B cell (primary cell): Measurements from ENCODE around the gene CBX5. TPM values are rescaled to one million over a fixed set of nuclear protein-coding genes. Genes with fewer than 3 reads are reported as not detected.

Source experiments
- ATAC-seq: fragments of 200-7000 bp; cut with Tn5 transposase; one replicate; pipeline ENCODE4 v1.10.0; 2021; ENCODE audit warnings: low read depth, mild to moderate bottlenecking, moderate number of reproducible peaks, moderate library complexity
- CTCF ChIA-PET: fragments of 350-600 bp; sonication (Branson Sonifier 250); formaldehyde crosslinking; loops from one replicate; lab custom pipeline; 2021; ENCODE audit warnings: antibody characterized with exemption, inconsistent platforms; lab: Charles Lee
- POLR2A ChIA-PET: fragments of 350-600 bp; sonication (Branson Sonifier 250); formaldehyde crosslinking; loops from one replicate; lab custom pipeline; 2021; ENCODE audit warnings: antibody characterized with exemption; lab: Charles Lee
- DNase-seq: peaks from one replicate; pipeline ENCODE4 v3.0.0; 2013
- H2AFZ ChIP-seq: 2 replicates; pipeline ENCODE4 v1.6.1; 2012; ENCODE audit warnings: mild to moderate bottlenecking, low read depth, low read length; ENCODE audit not compliant: insufficient read depth, poor library complexity, severe bottlenecking
- H3K27ac ChIP-seq, 2 donors: 1 replicate in 1 of 2; 2 replicates in 1 of 2; pipeline ENCODE4 v1.5.1; 2012 to 2013; ENCODE audit warnings: low read length in 2 of 2, mild to moderate bottlenecking in 2 of 2, moderate library complexity in 1 of 2
- H3K27me3 ChIP-seq, 4 experiments: fragments of 200-600 bp in 1 of 4; sonication (generic) in 1 of 4; replicated peaks in 1 of 4; 1 replicate in 2 of 4; 2 replicates in 2 of 4; pipeline versions ENCODE4 v1.6.1 to v1.7.0; 2013 to 2016; ENCODE audit warnings: low read length in 3 of 4, mild to moderate bottlenecking in 2 of 4, mixed read lengths in 1 of 4, moderate library complexity in 1 of 4; ENCODE audit not compliant: insufficient read depth in 4 of 4, control insufficient read depth in 3 of 4; ENCODE audit errors: control extremely low read depth in 1 of 4
- H3K36me3 ChIP-seq, 2 experiments: replicated peaks in 1 of 2; 1 replicate in 1 of 2; 2 replicates in 1 of 2; pipeline versions ENCODE4 v1.6.1 to v1.7.1; 2013; ENCODE audit warnings: low read length in 1 of 2; ENCODE audit not compliant: insufficient read depth in 2 of 2, control insufficient read depth in 1 of 2; ENCODE audit errors: control extremely low read depth in 1 of 2, extremely low read depth in 1 of 2
- H3K4me1 ChIP-seq, 2 donors: fragments of 200-600 bp in 1 of 2; sonication (generic) in 1 of 2; 1 replicate in 1 of 2; 2 replicates in 1 of 2; pipeline versions ENCODE4 v1.5.1 to v1.6.1; 2013 to 2017; ENCODE audit warnings: low read length in 2 of 2; ENCODE audit not compliant: control insufficient read depth in 2 of 2, insufficient read depth in 2 of 2
- H3K4me2 ChIP-seq: replicated peaks from 2 replicates; pipeline ENCODE3; 2012; ENCODE audit warnings: mild to moderate bottlenecking, low read depth, low read length; ENCODE audit not compliant: poor library complexity, severe bottlenecking
- H3K4me3 ChIP-seq, 5 experiments: fragments of 200-600 bp in 1 of 5; sonication (generic) in 1 of 5; 1 replicate in 3 of 5; 2 replicates in 2 of 5; pipeline versions ENCODE4 v1.5.1 to v1.7.0; 2011 to 2016; ENCODE audit warnings: low read length in 4 of 5, mild to moderate bottlenecking in 4 of 5, low read depth in 2 of 5, control low read depth in 1 of 5, moderate library complexity in 1 of 5; ENCODE audit not compliant: insufficient read depth in 1 of 5; ENCODE audit errors: control extremely low read depth in 1 of 5, extremely low read depth in 1 of 5
- H3K79me2 ChIP-seq: fragments of 200-600 bp; sonication (generic); one replicate; pipeline ENCODE4 v1.6.0; 2016; ENCODE audit warnings: low read length; ENCODE audit not compliant: control insufficient read depth, insufficient read depth
- H3K9ac ChIP-seq: fragments of 200-600 bp; sonication (generic); 2 replicates; pipeline ENCODE4 v1.6.1; 2017; ENCODE audit warnings: mild to moderate bottlenecking, low read length, moderate library complexity
- H3K9me3 ChIP-seq, 3 donors: one replicate each; pipeline versions ENCODE4 v1.6.1 to v1.7.1; 2013; ENCODE audit warnings: low read length in 2 of 3; ENCODE audit not compliant: control insufficient read depth in 2 of 3, insufficient read depth in 1 of 3; ENCODE audit errors: control extremely low read depth in 1 of 3
- H4K20me1 ChIP-seq: 2 replicates; pipeline ENCODE4 v1.6.0; 2012; ENCODE audit warnings: mild to moderate bottlenecking, low read length; ENCODE audit not compliant: insufficient read depth, control insufficient read depth, poor library complexity, severe bottlenecking
- H3K27ac Mint-ChIP-seq: one replicate; pipeline ENCODE4 v1.8.0; 2021; ENCODE audit warnings: mixed read lengths
- H3K27me3 Mint-ChIP-seq: one replicate; pipeline ENCODE4 v1.8.0; 2021; ENCODE audit warnings: mixed read lengths
- H3K4me1 Mint-ChIP-seq: one replicate; pipeline ENCODE4 v1.8.0; 2021; ENCODE audit warnings: mixed read lengths
- H3K4me3 Mint-ChIP-seq: one replicate; pipeline ENCODE4 v1.8.0; 2021; ENCODE audit warnings: mixed read lengths
- H3K9me3 Mint-ChIP-seq: one replicate; pipeline ENCODE4 v1.8.0; 2022; ENCODE audit warnings: mixed read lengths; ENCODE audit not compliant: insufficient read depth
- CTCF ChIP-seq: fragments of 200-600 bp; IDR thresholded peaks from one replicate; pipeline ENCODE4 v1.8.0; 2022; ENCODE audit warnings: antibody characterized with exemption, mild to moderate bottlenecking
- EZH2 ChIP-seq: IDR thresholded peaks from 2 replicates; pipeline ENCODE4 v1.6.1; 2012; ENCODE audit warnings: borderline replicate concordance, low read depth, mild to moderate bottlenecking, moderate library complexity, low read length; ENCODE audit not compliant: insufficient read depth, poor library complexity, severe bottlenecking
- WGBS: methylation state at CpG from one replicate; pipeline ENCODE4 v1.1.5; 2013; ENCODE audit warnings: missing lambda C conversion rate; ENCODE audit not compliant: insufficient coverage; 5-methylcytosine and 5-hydroxymethylcytosine counted together
- intact Hi-C: fragments of 100-400 bp; cut with micrococcal nuclease; formaldehyde crosslinking; loops from one replicate; pipeline ENCODE4 v1.10.0; 2022
- polyA plus RNA-seq: library from polyadenylated mRNA; depleted of rRNA; stranded (reverse); fragments of >200 nt; gene quantifications from 2 replicates; pipeline ENCODE4 v1.2.3, GENCODE V29; 2012
- total RNA-seq, 2 donors: library from RNA; stranded (reverse); fragments of 120-200 nt in 1 of 2; gene quantifications; 1 replicate in 1 of 2; 2 replicates in 1 of 2; pipeline versions ENCODE4 v1.2.3 to v1.2.4, GENCODE V29; 2013 to 2022

The CBX5 gene
- total and polyA plus RNA-seq, 2 donors (not counting 1 experiment from before 2014, with no cell fraction given), result 10.5 to 66.2 TPM

GRCh38 chr12:54213079-54213478 is 66.8 kb downstream of the CBX5 start:
- Histone ChIP-seq H3K9me3 (peaks cover 0 to 12% (median 0%) of the 10 kb centered on the region in 3 donors), H3K79me2 (no peaks in the 10 kb centered on the region), H3K4me1 (peaks cover 36 to 40% of the 10 kb centered on the region in 2 donors), H3K27me3 (peaks cover 0 to 44% (median 8%) of the 10 kb centered on the region in 4 experiments), H3K27ac (no peak overlapping the region), H3K9ac (no peak overlapping the region), H4K20me1 (no peaks in the 10 kb centered on the region), H3K4me3 (no peak overlapping the region), H3K36me3 (no peaks in the 10 kb centered on the region), H3K4me2 (no peak overlapping the region), H2AFZ (no peak overlapping the region)
- POLR2A ChIA-PET, result no interaction called here
- no peak for TF ChIP-seq CTCF
- TF ChIP-seq EZH2, result no peak
- no peaks in the 10 kb centered on the region for H3K9me3 Mint-ChIP-seq
- H3K27ac Mint-ChIP-seq, result no peak overlapping the region
- CTCF ChIA-PET, result interaction anchor here (0.5 to 5.1 kb wide), 12 partner anchors 11 to 207 kb away, joined by 3 to 45 read pairs (median 12); partner anchors contain the start of genes HOXC5, HOXC8 and SMUG1
- WGBS, result 88% methylated on average over 2 of the region's 2 CpGs
- H3K4me1 Mint-ChIP-seq, result peaks cover 37% of the 10 kb centered on the region
- DNase-seq (no peak), ATAC-seq (no peak)
- intact Hi-C loops, result loop anchor here (10.0 kb wide), 1 partner anchor 488 kb away; the partner anchor contains the start of gene CALCOCO1
- peaks cover 12% of the 10 kb centered on the region for H3K27me3 Mint-ChIP-seq
- no peak overlapping the region for H3K4me3 Mint-ChIP-seq

GRCh38 chr12:54211920-54212319 is 68.0 kb downstream of the CBX5 start:
- DNase-seq (peak; percentile 12), ATAC-seq (no peak)
- Histone ChIP-seq H3K36me3 (no peaks in the 10 kb centered on the region), H2AFZ (no peak overlapping the region), H3K9me3 (peaks cover 0 to 6% (median 0%) of the 10 kb centered on the region in 3 donors), H3K9ac (no peak overlapping the region), H3K4me2 (no peak overlapping the region), H3K27ac (no peak overlapping the region), H4K20me1 (no peaks in the 10 kb centered on the region), H3K4me1 (peaks cover 24 to 33% of the 10 kb centered on the region in 2 donors), H3K27me3 (peaks cover 0 to 51% (median 5%) of the 10 kb centered on the region in 4 experiments), H3K79me2 (no peaks in the 10 kb centered on the region), H3K4me3 (no peak overlapping the region)
- Mint-ChIP-seq H3K4me3 (no peak overlapping the region), H3K4me1 (peaks cover 31% of the 10 kb centered on the region), H3K9me3 (no peaks in the 10 kb centered on the region), H3K27ac (no peak overlapping the region), H3K27me3 (peaks cover 20% of the 10 kb centered on the region)
- WGBS, result 92% methylated on average over 4 of the region's 7 CpGs
- TF ChIP-seq EZH2 (no peak), CTCF (no peak)
- CTCF ChIA-PET, result interaction anchor here (1.0 to 7.9 kb wide), 5 partner anchors 8 to 206 kb away, joined by 3 to 159 read pairs (median 11); partner anchors contain the start of genes HOXC5 and HOXC8
- POLR2A ChIA-PET, result no interaction called here
- intact Hi-C loops, result loop anchor here (10.0 kb wide), 1 partner anchor 487 kb away; the partner anchor contains the start of gene CALCOCO1
